ENCODE data around the gene GALNTL6.
"Not testable (repeated sequence)": the region's sequence is repeated elsewhere in the genome, so short reads cannot be mapped to it uniquely, and the experiment has no call there.

Gene GALNTL6

DNA sequence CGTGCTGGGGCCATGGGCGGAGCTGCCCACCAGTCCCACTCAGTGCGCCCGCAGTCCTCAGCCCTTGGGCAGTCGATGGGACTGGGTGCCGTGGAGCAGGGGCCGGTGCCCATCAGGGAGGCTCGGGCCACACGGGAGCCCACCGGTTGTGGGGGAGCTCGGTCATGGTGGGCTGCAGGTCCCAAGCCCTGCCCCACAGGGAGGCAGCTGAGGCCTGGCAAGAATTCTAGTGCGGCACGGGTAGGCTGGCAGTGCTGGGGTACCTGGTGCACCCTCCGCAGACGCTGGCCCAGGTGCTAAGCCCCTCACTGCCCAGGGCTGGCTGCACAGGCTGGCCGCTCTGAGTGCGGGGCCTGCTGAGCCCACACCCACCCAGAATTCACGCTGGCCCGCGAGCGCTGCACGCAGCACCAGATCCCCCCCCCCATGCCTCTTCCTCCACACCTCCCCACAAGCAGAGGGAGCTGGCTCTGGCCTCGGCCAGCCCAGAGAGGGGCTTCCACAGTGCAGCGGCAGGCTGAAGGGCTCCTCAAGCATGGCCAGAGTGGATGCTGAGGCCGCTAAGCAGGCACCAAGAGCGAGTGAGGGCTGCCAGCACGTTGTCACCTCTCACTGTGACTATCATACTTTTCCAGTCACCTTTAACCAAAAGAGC, 564.4 kb downstream of the GALNTL6 start:
- no peak for DNase-seq (ENCODE audit: low read depth in 1 of 2, low spot score in 1 of 2)

DNA sequence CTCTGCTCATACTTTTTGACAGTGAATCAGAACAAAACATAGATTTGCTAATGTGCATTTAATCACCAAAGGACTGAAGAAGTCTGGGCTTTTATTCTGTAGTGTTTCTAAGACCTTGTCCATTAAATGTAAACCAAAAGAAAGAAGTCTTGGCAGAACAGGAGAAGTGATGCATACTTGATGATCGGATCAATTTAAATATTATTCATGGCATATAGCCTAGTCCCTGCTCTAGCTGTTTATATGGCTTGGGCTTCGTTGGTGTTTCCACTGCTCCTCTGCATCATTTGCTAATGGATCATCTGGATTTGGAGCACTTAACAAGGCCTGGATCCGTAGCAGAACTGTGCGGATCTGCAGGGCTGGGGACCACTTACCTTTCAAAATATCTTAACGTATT, 566.6 kb downstream of the GALNTL6 start:
- DNase-seq (ENCODE audit: low read depth in 1 of 2, low spot score in 1 of 2) = no peak

DNA sequence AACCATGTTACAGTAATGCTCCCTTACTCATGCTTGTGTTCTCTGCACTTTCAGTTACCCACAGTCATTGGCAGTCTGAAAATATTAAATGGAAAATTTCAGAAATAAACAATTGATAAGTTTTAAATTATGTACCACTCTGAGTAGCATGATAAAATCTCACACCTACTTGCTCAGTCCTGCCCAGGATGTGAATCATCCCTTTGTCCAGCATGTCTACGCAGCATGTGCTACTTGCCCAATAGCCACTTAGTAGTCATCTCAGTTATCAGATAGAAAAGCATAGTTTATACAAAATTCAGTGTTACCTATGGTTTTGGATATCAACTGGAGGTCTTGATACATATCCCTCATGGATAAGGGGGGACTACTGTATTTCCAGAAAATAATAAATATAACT, 577.1 kb downstream of the GALNTL6 start:
- DNase-seq (ENCODE audit: low read depth in 1 of 2, low spot score in 1 of 2) = no peak

DNA sequence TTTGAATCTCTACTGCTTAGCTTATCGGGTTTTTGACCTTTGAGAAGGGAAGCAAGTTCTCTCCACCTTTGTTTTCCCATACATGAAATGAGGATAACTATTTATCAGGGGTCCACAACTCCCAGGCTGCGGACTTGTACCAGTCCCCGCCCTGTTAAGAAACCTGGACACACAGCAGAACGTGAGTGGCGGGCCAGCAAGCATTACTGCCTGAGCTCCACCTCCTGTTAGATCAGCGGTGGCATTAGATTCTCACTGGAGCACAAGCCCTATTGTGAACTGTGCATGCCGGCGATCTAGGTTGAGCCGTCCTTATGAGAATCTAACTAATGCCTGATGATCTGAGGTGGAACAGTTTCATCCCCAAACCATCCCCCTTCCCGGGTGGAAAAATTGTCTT, 579.5 kb downstream of the GALNTL6 start:
- DNase-seq (ENCODE audit: low read depth in 1 of 2, low spot score in 1 of 2) = no peak

DNA sequence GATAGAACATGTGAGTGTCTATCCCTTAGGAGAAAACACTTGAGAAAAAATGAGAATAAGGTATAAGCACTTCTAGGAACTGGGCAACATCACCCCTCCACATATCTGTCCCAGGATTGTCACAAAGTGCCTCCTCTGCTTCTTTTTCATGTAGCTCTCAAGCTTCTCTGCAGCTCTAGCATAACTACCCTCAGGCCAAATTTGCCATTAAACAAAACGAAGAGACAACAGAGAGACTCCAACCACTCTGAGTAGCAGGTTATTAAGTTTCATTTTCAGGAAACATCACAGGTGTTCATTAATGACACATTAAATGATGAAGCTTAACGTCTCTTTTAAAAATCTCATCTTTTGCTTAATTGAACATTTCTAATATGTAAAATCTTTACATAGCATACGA, 580.0 kb downstream of the GALNTL6 start:
- no peak for DNase-seq (ENCODE audit: low read depth in 1 of 2, low spot score in 1 of 2)

DNA sequence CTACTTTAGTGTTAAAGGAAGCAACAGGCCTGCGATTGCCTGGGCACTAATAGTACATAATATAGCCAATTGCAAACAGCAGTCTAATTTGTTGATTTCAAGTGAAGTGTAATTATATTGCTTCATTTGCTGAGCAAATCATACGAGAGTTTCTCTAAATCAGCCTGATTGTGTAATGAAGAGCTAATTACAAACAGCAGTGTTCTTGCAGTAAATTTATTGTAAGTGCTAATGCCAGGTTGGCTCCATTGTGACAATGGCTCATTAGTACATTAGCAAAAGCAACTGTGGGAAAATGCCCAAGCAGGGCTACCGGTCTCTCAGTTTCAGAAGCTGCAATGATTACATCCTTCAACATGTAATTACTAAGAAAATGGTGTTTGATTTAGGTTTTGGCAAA, 591.5 kb downstream of the GALNTL6 start:
- no peak for DNase-seq (ENCODE audit: low read depth in 1 of 2, low spot score in 1 of 2)

DNA sequence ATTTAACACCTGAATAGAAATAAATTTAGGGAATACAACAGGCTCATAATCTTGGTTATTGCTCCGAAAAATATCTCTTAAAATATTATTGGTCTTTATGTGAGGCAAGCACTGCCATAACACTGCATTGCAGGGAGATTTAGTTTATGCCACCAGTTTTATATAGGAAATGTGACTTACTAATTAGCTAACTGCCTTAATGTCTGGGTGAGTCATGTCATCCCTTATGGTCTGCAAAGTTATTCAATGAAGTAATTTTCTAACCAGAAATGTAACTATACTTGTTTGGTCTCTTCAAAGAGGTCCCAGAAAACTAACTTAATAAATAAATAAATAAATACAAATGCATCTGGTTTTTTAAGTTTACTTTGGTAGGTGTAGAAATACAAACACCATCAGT, 597.2 kb downstream of the GALNTL6 start:
- no peak for DNase-seq (ENCODE audit: low read depth in 1 of 2, low spot score in 1 of 2)

DNA sequence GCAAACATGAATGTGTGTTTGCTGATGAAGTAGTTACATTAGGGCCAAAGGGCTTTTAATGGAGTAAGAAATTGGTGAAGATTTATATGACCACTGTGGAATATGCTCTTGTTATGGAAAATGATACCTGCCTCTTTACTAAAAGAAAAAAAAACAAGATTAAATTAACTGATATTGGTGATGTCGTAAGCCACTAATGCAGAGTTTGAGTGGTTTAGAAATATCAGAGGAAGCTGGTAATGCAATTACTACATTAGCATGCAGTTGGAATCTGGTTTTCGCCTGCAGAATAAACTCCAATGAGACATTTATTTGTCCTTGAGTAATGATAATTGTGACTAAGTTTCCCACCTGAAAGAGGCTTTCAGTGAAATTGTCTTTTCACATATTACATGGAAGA, 597.9 kb downstream of the GALNTL6 start:
- DNase-seq (ENCODE audit: low read depth in 1 of 2, low spot score in 1 of 2) = no peak

DNA sequence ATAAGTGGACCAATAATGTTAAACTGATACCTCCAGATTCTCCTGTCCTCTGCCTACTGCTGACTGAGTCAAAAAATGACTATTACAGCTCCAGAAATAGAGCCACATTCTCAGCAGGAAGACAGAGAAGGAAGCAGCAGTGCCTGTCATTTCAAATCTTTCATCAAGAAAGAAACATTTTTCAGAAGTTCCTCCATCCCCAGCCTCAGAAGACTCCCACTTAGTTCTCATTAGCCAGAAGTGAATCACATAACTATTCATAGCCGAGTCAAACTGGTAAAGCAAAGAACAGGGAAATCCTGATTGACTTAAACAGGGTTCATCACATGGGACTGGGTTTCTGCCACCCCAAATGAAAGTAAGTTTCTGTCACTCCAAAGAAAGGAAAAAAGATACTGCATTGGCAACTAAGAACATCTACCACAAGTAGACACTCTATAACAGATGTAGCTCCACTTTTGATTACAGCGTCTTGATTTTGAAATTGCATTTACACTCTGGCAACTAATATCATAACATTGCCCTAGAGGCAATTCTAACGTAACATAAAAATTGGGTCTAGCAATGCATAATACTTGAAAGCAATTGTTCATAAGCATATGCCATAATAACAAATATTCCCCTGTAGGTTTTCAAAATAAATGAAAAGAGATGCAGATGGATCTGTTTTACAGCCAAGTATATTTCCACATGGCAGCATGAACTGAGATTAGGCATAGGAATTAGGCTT, 599.8 kb downstream of the GALNTL6 start:
- no peak for DNase-seq (ENCODE audit: low read depth in 1 of 2, low spot score in 1 of 2)

DNA sequence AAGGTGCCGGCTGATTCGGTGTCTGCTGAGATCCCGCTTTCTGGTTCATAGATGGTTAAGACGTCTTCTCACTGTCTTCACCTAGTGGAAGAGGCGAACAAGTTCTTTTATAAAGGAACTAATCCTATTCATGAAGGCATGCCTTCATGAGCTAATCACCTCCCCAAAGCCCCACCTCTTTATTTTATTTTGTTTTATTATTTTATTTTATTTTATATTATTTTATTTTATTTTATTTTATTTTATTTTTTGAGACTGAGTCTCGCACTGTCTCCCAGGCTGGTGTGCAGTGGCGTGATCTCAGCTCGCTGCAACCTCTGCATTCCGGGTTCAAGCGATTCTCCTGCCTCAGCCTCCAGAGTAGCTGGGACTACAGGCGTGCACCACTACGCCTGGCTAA, 615.8 kb downstream of the GALNTL6 start:
- not testable (repeated sequence) for DNase-seq (ENCODE audit: low read depth in 1 of 2, low spot score in 1 of 2)

DNA sequence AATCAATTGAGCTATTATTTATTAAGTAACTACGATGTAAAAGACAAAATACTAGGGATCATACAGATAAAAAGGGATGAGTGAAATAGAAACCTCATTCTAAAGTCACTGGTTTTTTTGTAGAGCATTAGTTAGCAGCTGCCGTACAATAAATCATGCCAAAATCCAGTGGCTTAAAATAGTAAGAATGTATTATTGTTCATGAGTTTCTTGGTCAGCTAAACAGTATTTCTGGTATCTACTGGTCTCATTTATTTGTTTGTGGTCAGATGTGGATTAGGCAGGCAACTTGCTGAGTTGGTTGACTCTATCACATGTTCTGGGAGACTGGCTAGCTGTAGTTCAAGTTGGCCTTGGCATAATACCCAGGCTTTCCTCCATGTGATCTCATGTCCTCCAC, 667.3 kb downstream of the GALNTL6 start:
- DNase-seq (ENCODE audit: low read depth in 1 of 2, low spot score in 1 of 2) = no peak

DNA sequence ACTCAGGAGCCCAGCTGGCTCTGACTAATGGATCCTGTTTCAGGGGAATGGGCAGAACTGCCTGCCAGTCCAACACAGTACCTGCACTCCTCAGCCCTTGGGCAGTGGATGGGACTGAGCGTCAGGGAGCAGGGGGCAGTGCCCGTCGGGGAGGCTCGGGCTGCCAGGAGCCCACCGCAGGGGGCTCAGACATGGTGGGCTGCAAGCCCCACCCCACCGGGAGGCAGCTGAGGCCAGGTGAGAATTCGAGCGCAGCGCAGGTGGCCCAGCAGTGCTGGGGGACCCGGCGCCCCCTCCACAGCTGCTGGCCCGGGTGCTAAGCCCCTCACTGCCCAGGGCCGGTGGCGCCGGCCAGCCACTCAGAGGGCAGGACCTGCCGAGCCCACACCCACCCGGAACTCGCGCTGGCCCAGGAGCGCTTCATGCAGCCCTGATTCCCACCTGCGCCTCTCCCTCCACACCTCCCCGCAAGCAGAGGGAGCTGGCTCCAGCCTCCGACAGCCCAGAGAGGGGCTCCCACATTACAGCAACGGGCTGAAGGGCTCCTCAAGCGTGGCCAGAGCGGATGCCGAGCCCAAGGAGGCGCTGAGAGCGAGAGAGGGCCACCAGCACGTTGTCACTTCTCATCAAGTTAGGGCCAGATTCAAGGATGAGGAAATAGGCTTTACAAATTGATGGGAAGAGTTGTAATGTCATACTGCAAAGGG, 668.8 kb downstream of the GALNTL6 start:
- no peak for DNase-seq (ENCODE audit: low read depth in 1 of 2, low spot score in 1 of 2)

DNA sequence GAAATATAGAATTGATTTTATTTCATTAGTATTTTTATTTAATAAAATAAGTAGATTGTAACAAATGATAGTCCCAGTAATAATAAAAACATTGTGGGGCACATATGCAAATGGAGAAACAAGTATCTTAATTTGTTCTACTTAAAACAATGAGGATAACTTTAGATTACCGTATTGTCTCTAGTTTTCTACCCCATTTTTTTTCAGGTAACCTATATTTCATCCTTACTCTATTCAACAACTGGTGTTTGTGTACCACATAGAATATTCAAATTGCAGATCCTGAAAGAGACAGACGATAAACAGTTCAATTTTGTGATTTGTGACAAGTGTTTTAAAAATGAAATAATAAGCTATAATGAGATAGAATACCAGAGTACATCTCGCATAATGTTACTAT, 671.8 kb downstream of the GALNTL6 start:
- no peak for DNase-seq (ENCODE audit: low read depth in 1 of 2, low spot score in 1 of 2)

DNA sequence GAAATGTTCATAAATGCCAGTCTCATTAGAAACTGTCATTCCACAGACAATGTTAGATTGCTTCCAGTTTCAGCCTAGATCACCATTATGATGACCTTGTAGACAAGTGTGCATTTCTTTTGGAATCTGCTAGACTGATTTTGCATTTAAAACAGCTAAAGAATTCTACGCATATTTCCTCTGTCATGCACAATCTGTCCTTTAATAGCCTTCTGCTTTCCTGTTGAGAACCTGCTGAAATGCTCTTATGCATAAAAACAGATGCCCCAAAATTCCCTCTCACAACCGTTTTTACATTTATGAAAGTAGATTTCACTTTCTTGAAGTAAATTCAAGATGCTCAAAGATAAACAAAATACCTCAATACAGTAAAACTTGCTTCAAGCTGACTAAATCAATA, 673.3 kb downstream of the GALNTL6 start:
- no peak for DNase-seq (ENCODE audit: low read depth in 1 of 2, low spot score in 1 of 2)

DNA sequence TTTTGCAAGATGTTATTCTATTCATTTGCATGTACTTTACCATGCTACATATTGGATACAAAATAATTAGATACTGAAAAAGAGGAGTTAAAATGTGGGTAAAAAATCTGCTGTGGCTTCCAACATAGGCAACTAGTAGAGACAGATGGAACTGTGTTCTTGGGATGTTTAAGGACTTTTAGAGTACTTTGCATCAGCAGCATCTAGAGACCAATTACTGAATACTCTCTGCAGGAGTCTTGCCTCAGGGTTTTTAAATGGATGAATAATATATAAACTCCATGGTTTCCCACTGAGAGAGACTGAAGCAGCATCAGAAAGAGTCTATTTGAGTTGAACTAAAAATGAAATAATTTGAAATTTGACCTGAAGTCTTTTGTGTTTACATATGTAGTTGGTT, 676.7 kb downstream of the GALNTL6 start:
- no peak for DNase-seq (ENCODE audit: low read depth in 1 of 2, low spot score in 1 of 2)

DNA sequence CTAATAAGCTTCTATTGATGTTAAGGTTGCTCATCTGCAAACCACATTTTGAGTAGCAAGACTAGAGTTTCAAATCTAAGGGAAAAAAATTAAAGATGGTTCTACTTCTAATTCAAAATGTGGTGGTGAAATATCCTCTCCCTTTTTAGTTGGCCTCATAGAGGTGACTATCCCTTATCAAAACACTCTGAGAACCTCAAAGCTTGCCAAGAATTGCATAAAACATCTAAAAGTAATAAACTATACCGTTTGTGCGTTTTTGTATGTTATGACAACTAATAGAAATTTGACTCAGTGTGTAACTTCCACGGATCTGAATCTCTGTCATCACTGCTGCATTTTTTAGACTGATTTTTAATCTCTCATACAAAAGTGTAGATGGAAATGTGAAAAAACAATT, 682.6 kb downstream of the GALNTL6 start:
- no peak for DNase-seq (ENCODE audit: low read depth in 1 of 2, low spot score in 1 of 2)

DNA sequence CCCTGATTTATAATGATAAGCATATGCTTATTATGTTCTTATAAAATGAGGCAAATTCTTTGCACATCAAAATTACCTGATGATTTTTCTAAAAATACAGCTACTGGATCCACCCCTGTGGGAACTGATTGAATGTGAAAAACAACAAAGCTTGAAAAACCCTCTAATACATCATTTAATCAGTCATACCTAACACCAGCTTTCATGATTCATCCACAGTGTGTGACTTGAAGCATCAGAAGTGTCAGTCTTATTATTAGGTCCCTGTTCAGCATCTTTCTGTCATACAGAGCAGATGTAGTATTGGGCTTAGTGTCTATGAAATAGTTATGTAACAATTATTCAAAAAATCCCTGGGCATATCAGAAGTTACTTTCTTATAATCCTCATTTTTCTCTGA, 684.1 kb downstream of the GALNTL6 start:
- no peak for DNase-seq (ENCODE audit: low read depth in 1 of 2, low spot score in 1 of 2)

DNA sequence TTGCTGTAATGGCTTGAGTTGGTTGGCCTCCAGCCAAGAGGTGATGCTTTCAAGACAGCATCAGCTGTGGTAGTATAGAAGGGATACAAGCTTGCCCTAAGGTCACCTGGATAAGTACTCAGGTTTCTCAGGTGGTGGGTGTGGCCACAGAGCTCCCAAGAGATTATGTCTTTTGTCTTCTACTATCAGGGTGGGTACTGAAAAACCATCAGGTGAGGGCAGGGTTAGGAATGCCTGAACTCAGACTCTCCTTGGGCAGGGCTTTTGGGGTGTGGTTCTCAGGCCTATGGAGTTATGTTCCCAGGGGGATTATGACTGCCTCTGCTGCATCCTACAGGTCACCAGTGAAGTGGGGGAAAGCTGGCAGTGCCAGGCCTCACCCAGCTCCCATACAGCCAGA, 700.8 kb downstream of the GALNTL6 start:
- no peak for DNase-seq (ENCODE audit: low read depth in 1 of 2, low spot score in 1 of 2)

DNA sequence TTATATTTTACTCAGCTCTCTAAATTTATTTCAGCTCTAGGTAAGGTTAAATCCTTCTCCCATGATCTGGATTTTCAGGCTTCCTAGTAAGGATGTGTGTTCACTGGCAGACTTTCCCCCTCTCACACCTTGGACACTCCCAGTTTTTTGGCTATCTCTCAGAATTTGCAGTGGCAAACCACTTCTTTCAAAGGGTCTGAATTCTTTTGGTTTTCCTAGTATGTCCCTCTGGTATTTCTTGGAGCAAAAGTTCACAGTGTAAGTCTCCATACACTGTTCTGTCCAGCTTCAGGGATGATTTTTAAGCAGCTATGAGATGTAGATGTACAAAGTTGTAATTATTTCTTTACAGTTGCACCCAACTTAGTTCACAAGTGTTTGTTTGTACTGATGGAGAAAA, 701.6 kb downstream of the GALNTL6 start:
- no peak for DNase-seq (ENCODE audit: low read depth in 1 of 2, low spot score in 1 of 2)

DNA sequence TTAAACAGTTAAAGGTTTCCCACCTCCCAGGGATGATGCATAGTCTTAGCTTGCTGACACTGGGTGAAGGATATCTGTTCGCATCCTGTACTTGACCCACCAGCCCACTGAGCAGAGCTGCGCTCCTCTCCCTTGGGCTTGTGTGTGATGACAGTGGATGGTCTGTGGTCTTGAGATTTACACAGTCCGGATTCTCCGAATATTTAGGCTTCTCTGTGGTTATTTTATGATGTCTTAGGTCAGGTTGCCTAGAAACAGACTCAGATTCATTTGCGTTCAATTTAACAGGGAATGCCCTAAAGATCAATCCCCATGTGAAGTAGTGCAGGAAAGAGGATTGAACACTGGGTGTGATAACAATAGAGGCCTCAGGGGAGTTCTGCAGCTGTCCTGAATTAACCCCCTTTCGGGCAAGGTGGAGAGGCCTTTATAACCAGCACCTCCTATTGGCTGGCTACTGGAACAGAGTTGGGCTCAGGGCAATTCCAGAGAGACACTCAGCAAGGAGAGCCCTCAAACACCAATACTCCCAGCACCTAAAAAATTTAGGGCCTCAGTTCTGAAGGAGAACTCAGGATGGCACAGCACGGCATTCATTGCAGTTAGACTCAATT, 702.2 kb downstream of the GALNTL6 start:
- DNase-seq (ENCODE audit: low read depth in 1 of 2, low spot score in 1 of 2) = no peak

DNA sequence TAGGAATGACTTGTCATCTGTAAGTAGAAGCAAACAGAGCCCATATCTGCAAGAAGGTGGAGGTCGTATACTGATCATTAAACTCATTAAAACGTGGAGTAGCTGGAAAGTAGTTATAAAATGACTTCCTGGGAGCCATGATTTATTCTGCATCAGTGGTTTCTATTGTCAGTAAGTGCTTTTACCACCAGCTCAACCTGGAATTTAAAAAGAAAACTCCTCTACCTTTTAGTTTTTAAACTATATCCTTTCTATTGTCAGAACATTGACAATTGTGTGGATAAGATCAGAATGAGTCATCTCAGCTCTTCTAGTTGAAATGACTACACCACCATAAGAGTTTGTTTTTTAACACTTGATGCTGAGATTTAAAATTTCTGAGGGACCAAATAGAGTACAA, 704.2 kb downstream of the GALNTL6 start:
- DNase-seq (ENCODE audit: low read depth in 1 of 2, low spot score in 1 of 2) = no peak

DNA sequence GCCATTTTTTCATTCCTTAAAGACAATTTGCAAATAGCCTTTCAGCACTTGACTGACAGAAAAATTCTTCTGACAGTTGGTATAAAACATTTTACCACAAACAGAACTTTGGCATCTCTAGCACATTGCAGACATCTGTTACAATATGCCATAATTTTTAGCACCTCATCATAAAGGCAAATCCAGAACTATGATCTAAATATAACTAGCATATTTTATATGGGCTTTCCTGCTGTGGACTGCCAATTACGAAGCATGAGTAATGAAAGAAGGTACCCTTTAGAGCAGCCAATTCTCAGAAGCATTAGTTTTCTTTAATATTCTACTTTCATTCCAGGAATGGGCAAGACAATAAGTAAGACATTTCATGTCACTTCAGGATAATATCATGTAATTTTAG, 708.0 kb downstream of the GALNTL6 start:
- no peak for DNase-seq (ENCODE audit: low read depth in 1 of 2, low spot score in 1 of 2)
